Measurements from ENCODE around the gene DIRAS2. TPM values are rescaled to one million over a fixed set of nuclear protein-coding genes. Genes with fewer than 3 reads are reported as not detected.

The DIRAS2 gene
- total and polyA plus RNA-seq, 2 donors (not counting 1 experiment from before 2014, with no cell fraction given): not detected

DNA sequence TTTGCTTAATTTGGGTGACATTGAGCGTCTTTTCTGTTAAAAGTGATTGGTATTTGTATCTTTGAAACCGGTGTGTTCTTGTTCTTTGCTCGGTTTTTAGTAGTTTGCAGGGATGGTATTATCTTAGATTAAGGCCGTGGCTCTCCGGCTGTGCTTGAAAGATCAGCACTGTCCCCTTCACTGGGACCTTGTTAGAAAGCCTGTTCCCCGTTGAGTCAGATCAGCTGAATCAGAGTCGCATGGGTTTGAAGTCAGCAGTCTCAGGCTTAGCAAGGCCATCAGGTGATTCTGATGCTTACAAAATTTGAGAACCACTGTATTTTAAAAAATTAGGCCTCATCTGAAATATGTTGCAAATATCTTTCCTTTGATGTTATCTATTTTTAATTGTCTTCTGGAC, 5.0 kb downstream of the DIRAS2 start:
- DNase-seq (no peak), ATAC-seq (ENCODE audit: low read depth) (no peak)
- H3K36me3 ChIP-seq (replicated peaks in 1 of 2; ENCODE audit: control extremely low read depth in 1 of 2, control insufficient read depth in 1 of 2, extremely low read depth in 1 of 2, insufficient read depth in 2 of 2, low read length in 1 of 2): no peaks in the 10 kb centered on the region
- peaks cover 31% of the 10 kb centered on the region for H3K27me3 Mint-ChIP-seq
- no peak overlapping the region for H2AFZ ChIP-seq (ENCODE audit: insufficient read depth, low read depth, low read length, poor library complexity, severe bottlenecking)
- WGBS (ENCODE audit: insufficient coverage): 92% methylated on average over 7 of the region's 7 CpGs
- H3K79me2 ChIP-seq (ENCODE audit: control insufficient read depth, insufficient read depth, low read length): no peaks in the 10 kb centered on the region
- H3K9ac ChIP-seq (ENCODE audit: low read length): no peak overlapping the region
- no peaks in the 10 kb centered on the region for H3K9me3 ChIP-seq (ENCODE audit: control extremely low read depth in 1 of 3, control insufficient read depth in 2 of 3, insufficient read depth in 1 of 3, low read length in 2 of 3)
- H3K4me3 ChIP-seq (ENCODE audit: control extremely low read depth in 1 of 5, extremely low read depth in 1 of 5, insufficient read depth in 1 of 5, low read depth in 2 of 5, low read length in 4 of 5): no peak overlapping the region
- H3K27ac ChIP-seq (ENCODE audit: low read length in 2 of 2): no peak overlapping the region
- CTCF ChIA-PET: no interaction called here
- H4K20me1 ChIP-seq (ENCODE audit: control insufficient read depth, insufficient read depth, low read length, poor library complexity, severe bottlenecking): no peaks in the 10 kb centered on the region
- intact Hi-C loops (cut with micrococcal nuclease): no loop called here
- H3K4me2 ChIP-seq (replicated peaks; ENCODE audit: low read depth, low read length, poor library complexity, severe bottlenecking): no peak overlapping the region
- H3K4me3 Mint-ChIP-seq: no peak overlapping the region
- peaks cover 6% of the 10 kb centered on the region for H3K4me1 Mint-ChIP-seq
- POLR2A ChIA-PET: no interaction called here
- peaks cover 0 to 17% (median 14%) of the 10 kb centered on the region in 4 experiments for H3K27me3 ChIP-seq (replicated peaks in 1 of 4; ENCODE audit: control extremely low read depth in 1 of 4, control insufficient read depth in 3 of 4, insufficient read depth in 4 of 4, low read length in 3 of 4)
- no peak overlapping the region for H3K27ac Mint-ChIP-seq
- peaks cover 4 to 7% of the 10 kb centered on the region in 2 donors for H3K4me1 ChIP-seq (ENCODE audit: control insufficient read depth in 2 of 2, insufficient read depth in 2 of 2, low read length in 2 of 2)
- H3K9me3 Mint-ChIP-seq (ENCODE audit: insufficient read depth): no peaks in the 10 kb centered on the region
- TF ChIP-seq, protein P1, sequence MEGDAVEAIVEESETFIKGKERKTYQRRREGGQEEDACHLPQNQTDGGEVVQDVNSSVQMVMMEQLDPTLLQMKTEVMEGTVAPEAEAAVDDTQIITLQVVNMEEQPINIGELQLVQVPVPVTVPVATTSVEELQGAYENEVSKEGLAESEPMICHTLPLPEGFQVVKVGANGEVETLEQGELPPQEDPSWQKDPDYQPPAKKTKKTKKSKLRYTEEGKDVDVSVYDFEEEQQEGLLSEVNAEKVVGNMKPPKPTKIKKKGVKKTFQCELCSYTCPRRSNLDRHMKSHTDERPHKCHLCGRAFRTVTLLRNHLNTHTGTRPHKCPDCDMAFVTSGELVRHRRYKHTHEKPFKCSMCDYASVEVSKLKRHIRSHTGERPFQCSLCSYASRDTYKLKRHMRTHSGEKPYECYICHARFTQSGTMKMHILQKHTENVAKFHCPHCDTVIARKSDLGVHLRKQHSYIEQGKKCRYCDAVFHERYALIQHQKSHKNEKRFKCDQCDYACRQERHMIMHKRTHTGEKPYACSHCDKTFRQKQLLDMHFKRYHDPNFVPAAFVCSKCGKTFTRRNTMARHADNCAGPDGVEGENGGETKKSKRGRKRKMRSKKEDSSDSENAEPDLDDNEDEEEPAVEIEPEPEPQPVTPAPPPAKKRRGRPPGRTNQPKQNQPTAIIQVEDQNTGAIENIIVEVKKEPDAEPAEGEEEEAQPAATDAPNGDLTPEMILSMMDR (IDR thresholded peaks at IDR 0.05): no peak
- TF ChIP-seq EZH2 (IDR thresholded peaks at IDR 0.05; ENCODE audit: borderline replicate concordance, insufficient read depth, low read depth, low read length, poor library complexity, severe bottlenecking): no peak

DNA sequence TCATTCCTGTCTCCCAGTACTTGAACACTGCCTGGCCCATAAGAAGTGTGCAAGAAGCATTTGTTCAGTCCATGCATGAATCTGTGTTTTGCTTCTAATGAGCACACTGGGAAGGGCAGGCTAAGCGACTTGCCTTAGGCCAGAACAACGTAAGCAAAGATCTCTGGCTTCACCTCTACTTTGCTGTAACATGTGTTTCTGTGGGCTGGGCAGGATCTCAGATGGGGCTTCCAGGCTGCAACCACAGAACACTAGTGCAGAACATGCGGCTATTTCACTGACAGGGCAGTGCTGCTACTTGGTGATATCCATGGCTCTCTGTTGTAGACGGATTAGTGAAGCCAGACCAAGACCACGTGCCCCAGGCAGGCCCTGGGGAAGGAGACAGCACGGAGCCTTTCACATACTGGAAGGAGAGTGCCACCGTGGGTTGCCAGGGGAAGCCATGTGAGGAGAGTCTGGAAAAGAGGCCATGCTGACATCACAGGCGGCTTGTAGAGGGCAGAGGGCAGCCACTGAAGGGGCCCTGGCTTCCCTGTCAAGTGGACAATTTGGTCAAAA, 9.9 kb downstream of the DIRAS2 start:
- Mint-ChIP-seq H3K27ac (no peak overlapping the region), H3K4me3 (no peak overlapping the region), H3K27me3 (peaks cover 7% of the 10 kb centered on the region), H3K9me3 (ENCODE audit: insufficient read depth) (no peaks in the 10 kb centered on the region), H3K4me1 (no peaks in the 10 kb centered on the region)
- Histone ChIP-seq H2AFZ (ENCODE audit: insufficient read depth, low read depth, low read length, poor library complexity, severe bottlenecking) (no peak overlapping the region), H3K4me3 (ENCODE audit: control extremely low read depth in 1 of 5, extremely low read depth in 1 of 5, insufficient read depth in 1 of 5, low read depth in 2 of 5, low read length in 4 of 5) (no peak overlapping the region), H3K4me2 (replicated peaks; ENCODE audit: low read depth, low read length, poor library complexity, severe bottlenecking) (no peak overlapping the region), H3K36me3 (replicated peaks in 1 of 2; ENCODE audit: control extremely low read depth in 1 of 2, control insufficient read depth in 1 of 2, extremely low read depth in 1 of 2, insufficient read depth in 2 of 2, low read length in 1 of 2) (no peaks in the 10 kb centered on the region), H3K4me1 (ENCODE audit: control insufficient read depth in 2 of 2, insufficient read depth in 2 of 2, low read length in 2 of 2) (no peaks in the 10 kb centered on the region), H4K20me1 (ENCODE audit: control insufficient read depth, insufficient read depth, low read length, poor library complexity, severe bottlenecking) (no peaks in the 10 kb centered on the region), H3K27ac (ENCODE audit: low read length in 2 of 2) (no peak overlapping the region), H3K27me3 (replicated peaks in 1 of 4; ENCODE audit: control extremely low read depth in 1 of 4, control insufficient read depth in 3 of 4, insufficient read depth in 4 of 4, low read length in 3 of 4) (peaks cover 0 to 5% (median 0%) of the 10 kb centered on the region in 4 experiments), H3K9ac (ENCODE audit: low read length) (no peak overlapping the region), H3K9me3 (ENCODE audit: control extremely low read depth in 1 of 3, control insufficient read depth in 2 of 3, insufficient read depth in 1 of 3, low read length in 2 of 3) (no peaks in the 10 kb centered on the region), H3K79me2 (ENCODE audit: control insufficient read depth, insufficient read depth, low read length) (no peaks in the 10 kb centered on the region)
- ChIA-PET POLR2A (no interaction called here), CTCF (no interaction called here)
- WGBS (ENCODE audit: insufficient coverage): 92% methylated on average over 8 of the region's 8 CpGs
- ATAC-seq (ENCODE audit: low read depth) (no peak), DNase-seq (no peak)
- intact Hi-C loops (cut with micrococcal nuclease): no loop called here
- TF ChIP-seq, protein P1 (IDR thresholded peaks at IDR 0.05): no peak
- no peak for TF ChIP-seq EZH2 (IDR thresholded peaks at IDR 0.05; ENCODE audit: borderline replicate concordance, insufficient read depth, low read depth, low read length, poor library complexity, severe bottlenecking)
